ENCODE data around the gene TMEM43. TPM values are rescaled to one million over a fixed set of nuclear protein-coding genes. Genes with fewer than 3 reads are reported as not detected.

The TMEM43 gene
- total RNA-seq, 1 experiment from 2014 or later = 32.4 TPM

- Histone ChIP-seq H3K4me1 (ENCODE audit: control insufficient read depth in 1 of 2, insufficient read depth in 2 of 2, low read length in 2 of 2) (peaks cover 8 to 20% of the 10 kb centered on the region in 2 experiments; a peak in 3 of 4 replicates), H2AFZ (ENCODE audit: low read depth, low read length, poor library complexity, severe bottlenecking) (no peak overlapping the region), H3K36me3 (ENCODE audit: control insufficient read depth in 1 of 2, insufficient read depth in 2 of 2, low read length in 2 of 2) (peaks cover 12 to 28% of the 10 kb centered on the region in 2 experiments; a peak in 3 of 4 replicates), H3K4me3 (replicated peaks in 1 of 2; ENCODE audit: low read depth in 1 of 2, low read length in 2 of 2) (no peak overlapping the region), H4K20me1 (ENCODE audit: insufficient read depth) (no peaks in the 10 kb centered on the region; the same call in 1 of the 2 replicates), H3K9me3 (ENCODE audit: control insufficient read depth in 1 of 2, insufficient read depth in 1 of 2, low read depth in 1 of 2, low read length in 2 of 2) (no peaks in the 10 kb centered on the region), H3K27ac (ENCODE audit: low read depth, low read length) (peak overlapping the region; percentile 87; the same call in 1 of the 2 replicates), H3K4me2 (ENCODE audit: low read length) (peak overlapping the region; percentile 97), H3K9ac (ENCODE audit: low read length) (0 out of 2 replicates have a peak overlapping the region, but pooled peaks have one; percentile 92), H3K9me2 (ENCODE audit: insufficient read depth) (no peaks in the 10 kb centered on the region), H3K27me3 (ENCODE audit: insufficient read depth, low read length) (no peaks in the 10 kb centered on the region), H3K79me2 (ENCODE audit: insufficient read depth, low read length) (peaks cover 74% of the 10 kb centered on the region)
- ATAC-seq = no peak
- CTCF ChIA-PET = no interaction called here
- RAD21 ChIA-PET (ENCODE audit: low non-redundant PET in 1 of 2, low total read pairs in 2 of 2, uncharacterized antibody in 2 of 2, unreplicated experiment in 2 of 2) = no interaction called here
- no peak for TF ChIP-seq ZNF274 (IDR thresholded peaks at IDR 0.05; ENCODE audit: low read depth, low read length)
- TF ChIP-seq REST (IDR thresholded peaks at IDR 0.05; ENCODE audit: low read depth) = no peak
- TF ChIP-seq, protein P1, sequence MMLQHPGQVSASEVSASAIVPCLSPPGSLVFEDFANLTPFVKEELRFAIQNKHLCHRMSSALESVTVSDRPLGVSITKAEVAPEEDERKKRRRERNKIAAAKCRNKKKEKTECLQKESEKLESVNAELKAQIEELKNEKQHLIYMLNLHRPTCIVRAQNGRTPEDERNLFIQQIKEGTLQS (IDR thresholded peaks at IDR 0.05) = no peak
- TF ChIP-seq EZH2 (IDR thresholded peaks at IDR 0.05) = no peak
- TF ChIP-seq POLR2AphosphoS5 (IDR thresholded peaks at IDR 0.05; ENCODE audit: low read depth, low read length) = no peak
- TF ChIP-seq MAX (IDR thresholded peaks at IDR 0.05) = no peak
- TF ChIP-seq POLR2A (IDR thresholded peaks at IDR 0.05; ENCODE audit: borderline replicate concordance, extremely low read depth, insufficient read depth, insufficient read length) = no peak
- no peak for TF ChIP-seq RAD21 (IDR thresholded peaks at IDR 0.05; ENCODE audit: low read depth)
- TF ChIP-seq SP1 (IDR thresholded peaks at IDR 0.05; ENCODE audit: low read depth) = no peak
- no peak for TF ChIP-seq CBX3 (IDR thresholded peaks at IDR 0.05; ENCODE audit: low read depth)
- no peak for TF ChIP-seq SIN3A (IDR thresholded peaks at IDR 0.05; ENCODE audit: low read depth)
- no peak for TF ChIP-seq CEBPB (IDR thresholded peaks at IDR 0.05; ENCODE audit: low read depth)
- TF ChIP-seq JUND (IDR thresholded peaks at IDR 0.05) = no peak
- TF ChIP-seq YY1 (IDR thresholded peaks at IDR 0.05; ENCODE audit: extremely low read depth, insufficient replicate concordance, low read depth, low read length) = no peak
- POLR2A ChIA-PET = no interaction called here
- BruUV-seq (replicated peaks) = no TSS peak
- no peak for DNase-seq (ENCODE audit: low read depth, low spot score)
- intact Hi-C loops (cut with micrococcal nuclease) = loop anchor here (5.0 to 10.0 kb wide), 3 partner anchors 50 to 472 kb away; partner anchors contain the start of genes LSM3 and XPC
These were observed 2.1 kb downstream of the TMEM43 start for GRCh38 chr3:14126887-14127505.
